Neuronal stem cell (in vitro differentiated cells): ENCODE measurements around the gene CDC42BPG.
A peak's percentile ranks its signal among the peaks of the same experiment; 100 is the strongest.

Source experiments
- DNase-seq: peaks from one replicate; pipeline ENCODE4 v3.0.0-alpha.2; 2013; ENCODE audit warnings: low spot score
- H2AFZ ChIP-seq: one replicate; pipeline ENCODE4 v1.6.1; 2013; ENCODE audit warnings: mild to moderate bottlenecking, low read length, inconsistent platforms
- H2AK5ac ChIP-seq: 2 replicates; pipeline ENCODE4 v1.6.1; 2013; ENCODE audit warnings: low read depth, mild to moderate bottlenecking, inconsistent platforms, low read length, moderate library complexity, mixed read lengths
- H2BK120ac ChIP-seq: 2 replicates; pipeline ENCODE4 v1.6.1; 2013; ENCODE audit warnings: low read depth, mild to moderate bottlenecking, inconsistent platforms, low read length, moderate library complexity, mixed read lengths
- H2BK12ac ChIP-seq: one replicate; pipeline ENCODE4 v1.6.1; 2013; ENCODE audit warnings: low read length, inconsistent platforms
- H2BK15ac ChIP-seq: 2 replicates; pipeline ENCODE4 v1.6.1; 2013; ENCODE audit warnings: mild to moderate bottlenecking, low read length, inconsistent platforms, mixed read lengths
- H2BK5ac ChIP-seq: one replicate; pipeline ENCODE4 v1.6.1; 2013; ENCODE audit warnings: inconsistent platforms, mild to moderate bottlenecking, low read length, moderate library complexity
- H3K14ac ChIP-seq: one replicate; pipeline ENCODE4 v1.6.1; 2013; ENCODE audit warnings: low read length, inconsistent platforms
- H3K18ac ChIP-seq: 2 replicates; pipeline ENCODE4 v1.6.1; 2013; ENCODE audit warnings: low read length, inconsistent platforms
- H3K23ac ChIP-seq: 2 replicates; pipeline ENCODE4 v1.6.1; 2013; ENCODE audit warnings: low read depth, mild to moderate bottlenecking, mixed read lengths, low read length, inconsistent platforms; ENCODE audit not compliant: poor library complexity
- H3K27ac ChIP-seq: replicated peaks from 3 replicates; pipeline ENCODE4 v1.5.1; 2013; ENCODE audit warnings: low read length, inconsistent platforms
- H3K27me3 ChIP-seq, 3 experiments: 2 replicates each; pipeline ENCODE4 v1.6.1; 2013; ENCODE audit warnings: low read length in 3 of 3, mild to moderate bottlenecking in 2 of 3, inconsistent platforms in 1 of 3, low read depth in 1 of 3, mixed read lengths in 1 of 3, moderate library complexity in 1 of 3; ENCODE audit not compliant: control insufficient read depth in 3 of 3, insufficient read depth in 3 of 3
- H3K36me3 ChIP-seq, 2 donors: replicated peaks in 1 of 2; 2 replicates each; pipeline ENCODE4 v1.6.1; 2013; ENCODE audit warnings: low read length in 2 of 2; ENCODE audit not compliant: control insufficient read depth in 2 of 2, insufficient read depth in 2 of 2
- H3K4ac ChIP-seq: 2 replicates; pipeline ENCODE4 v1.6.1; 2013; ENCODE audit warnings: inconsistent platforms, mild to moderate bottlenecking, low read length, moderate library complexity
- H3K4me1 ChIP-seq, 2 donors: 1 replicate in 1 of 2; 2 replicates in 1 of 2; pipeline ENCODE4 v1.6.1; 2013; ENCODE audit warnings: low read length in 2 of 2, low read depth in 1 of 2; ENCODE audit not compliant: control insufficient read depth in 2 of 2, insufficient read depth in 1 of 2
- H3K4me2 ChIP-seq: one replicate; pipeline ENCODE4 v1.6.1; 2013; ENCODE audit warnings: mild to moderate bottlenecking, low read length, inconsistent platforms; ENCODE audit not compliant: insufficient read depth, poor library complexity, severe bottlenecking
- H3K4me3 ChIP-seq, 2 donors: 2 replicates each; pipeline ENCODE4 v1.5.1; 2013; ENCODE audit warnings: low read length in 2 of 2, mild to moderate bottlenecking in 2 of 2, inconsistent platforms in 1 of 2, moderate library complexity in 1 of 2
- H3K79me1 ChIP-seq: one replicate; pipeline ENCODE4 v1.6.1; 2013; ENCODE audit warnings: low read depth, mild to moderate bottlenecking, inconsistent platforms, low read length, moderate library complexity
- H3K9ac ChIP-seq: one replicate; pipeline ENCODE4 v1.6.1; 2013; ENCODE audit warnings: mild to moderate bottlenecking, low read depth, low read length, inconsistent platforms; ENCODE audit not compliant: poor library complexity
- H3K9me3 ChIP-seq, 2 donors: replicated peaks in 1 of 2; 2 replicates each; pipeline versions ENCODE3 to v1.6.1; 2013; ENCODE audit warnings: low read length in 2 of 2, mild to moderate bottlenecking in 2 of 2, inconsistent platforms in 1 of 2, low read depth in 1 of 2, mixed read lengths in 1 of 2, moderate library complexity in 1 of 2; ENCODE audit not compliant: control insufficient read depth in 2 of 2, insufficient read depth in 1 of 2
- H4K8ac ChIP-seq: one replicate; pipeline ENCODE4 v1.6.1; 2013; ENCODE audit warnings: low read depth, mild to moderate bottlenecking, inconsistent platforms, low read length, moderate library complexity
- H4K91ac ChIP-seq: one replicate; pipeline ENCODE4 v1.6.1; 2013; ENCODE audit warnings: low read length, low read depth, mild to moderate bottlenecking, inconsistent platforms; ENCODE audit not compliant: poor library complexity
- WGBS, 2 donors: extraction: QIAGEN DNeasy Blood & Tissue Kit; methylation state at CpG; one replicate each; pipeline ENCODE4 v1.1.7; 2013; ENCODE audit warnings: missing lambda C conversion rate in 2 of 2, mixed read lengths in 1 of 2; ENCODE audit not compliant: insufficient read length in 2 of 2, insufficient replicate concordance in 1 of 2; ENCODE audit errors: extremely low coverage in 2 of 2; 5-methylcytosine and 5-hydroxymethylcytosine counted together

The CDC42BPG gene

DNA sequence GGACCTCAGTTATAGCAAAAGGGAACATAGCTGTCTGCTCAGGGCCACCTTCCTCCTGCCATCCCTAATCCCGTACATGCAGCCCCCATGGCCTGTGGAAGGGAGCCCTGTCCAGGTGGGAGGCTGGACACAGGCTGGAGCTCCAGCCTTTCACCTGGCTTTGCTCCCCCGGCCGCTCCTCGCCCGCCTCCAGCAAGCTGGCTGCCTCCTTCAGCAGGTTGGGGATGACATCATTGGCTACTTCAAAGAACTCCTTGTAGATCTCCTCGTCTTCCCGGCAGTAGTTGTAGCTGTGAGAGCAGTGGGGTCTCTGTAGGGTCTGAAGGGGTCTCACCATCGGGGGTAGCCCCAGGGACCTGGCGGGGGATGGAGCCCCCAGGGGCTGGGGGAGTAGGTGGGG, 39.0 kb downstream of the CDC42BPG start:
- no peak overlapping the region for H2BK12ac ChIP-seq

DNA sequence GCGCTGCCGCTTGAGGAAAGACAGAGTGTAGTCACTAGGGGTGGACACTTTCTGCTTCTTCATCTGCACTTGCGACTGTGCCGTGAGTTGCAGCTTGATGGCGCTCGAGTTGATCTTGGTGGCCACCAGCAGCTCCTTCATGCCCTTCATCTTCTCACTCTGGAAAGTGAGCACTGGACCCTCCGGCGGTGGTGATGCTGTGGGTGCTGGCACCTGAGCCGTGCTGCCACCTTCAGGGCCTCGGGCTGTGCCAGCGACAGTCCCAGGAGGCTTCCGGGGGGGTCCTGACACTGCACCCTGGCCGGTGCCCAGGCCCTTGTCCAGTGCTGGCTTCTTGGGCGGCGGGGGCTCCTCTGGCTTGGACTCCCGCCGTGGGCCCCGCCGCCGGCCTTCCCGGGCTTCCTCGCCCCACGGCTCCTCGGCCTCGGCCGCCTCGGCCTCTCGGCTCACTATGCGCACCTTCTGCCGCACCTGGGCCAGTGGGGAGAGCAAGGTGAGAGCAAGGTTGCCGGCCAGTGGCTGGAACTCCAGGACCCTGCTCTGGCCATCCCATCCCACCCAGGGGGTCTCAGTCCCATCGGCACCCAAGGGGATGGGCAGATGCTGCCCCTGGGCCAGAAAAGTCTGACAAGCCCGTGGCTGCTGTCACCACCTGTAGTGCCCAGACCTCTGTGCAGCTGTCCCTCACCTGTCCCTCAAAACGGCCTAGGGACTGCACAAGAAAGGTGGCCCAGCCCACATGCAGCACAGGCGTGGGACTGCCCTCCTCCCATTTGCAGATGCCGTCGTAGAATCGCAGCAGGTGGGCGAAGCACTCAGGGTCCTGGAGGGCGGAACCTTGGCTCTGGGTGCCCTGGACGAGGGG, 39.9 kb downstream of the CDC42BPG start:
- Histone ChIP-seq H3K23ac (no peak overlapping the region), H4K8ac (no peak overlapping the region), H3K27ac (no peak overlapping the region), H3K27me3 (no peaks in the 10 kb centered on the region), H3K9ac (no peak overlapping the region), H2AK5ac (peak overlapping the region; percentile 46), H3K4me1 (peaks cover 11 to 14% of the 10 kb centered on the region in 2 donors), H2AFZ (no peak overlapping the region), H2BK5ac (peak overlapping the region; percentile 53), H2BK120ac (no peak overlapping the region), H3K18ac (peak overlapping the region; percentile 6), H3K14ac (peak overlapping the region; percentile 21), H2BK12ac (peak overlapping the region; percentile 73), H2BK15ac (no peak overlapping the region), H4K91ac (no peak overlapping the region), H3K4me2 (no peak overlapping the region), H3K79me1 (peaks cover 9% of the 10 kb centered on the region), H3K36me3 (peaks cover 31 to 52% of the 10 kb centered on the region in 2 donors), H3K4me3 (peak overlapping the region in 1 of 2 donors; percentile 43), H3K9me3 (no peaks in the 10 kb centered on the region), H3K4ac (no peak overlapping the region)
- DNase-seq, result no peak
- WGBS, 2 donors, result no CpG with 5 or more reads among the region's 41 CpGs

More for the DNA sequence above, 39.0 kb downstream of the CDC42BPG start:
- H2BK15ac ChIP-seq, result no peak overlapping the region
- H2BK120ac ChIP-seq, result no peak overlapping the region
- no peak overlapping the region for H4K91ac ChIP-seq
- H3K27me3 ChIP-seq, result no peaks in the 10 kb centered on the region
- no peak overlapping the region for H3K4me2 ChIP-seq
- no peak overlapping the region for H3K14ac ChIP-seq
- H3K36me3 ChIP-seq, result peaks cover 31 to 52% of the 10 kb centered on the region in 2 donors
- no peak overlapping the region for H2BK5ac ChIP-seq
- no peak overlapping the region for H3K18ac ChIP-seq
- peaks cover 14 to 15% of the 10 kb centered on the region in 2 donors for H3K4me1 ChIP-seq
- H3K23ac ChIP-seq, result peak overlapping the region; percentile 80
- WGBS, 2 donors, result no CpG with 5 or more reads among the region's 9 CpGs
- no peak overlapping the region for H3K4me3 ChIP-seq
- no peaks in the 10 kb centered on the region for H3K9me3 ChIP-seq
- no peak overlapping the region for H3K4ac ChIP-seq
- H2AK5ac ChIP-seq, result no peak overlapping the region
- no peak overlapping the region for H3K9ac ChIP-seq
- H3K27ac ChIP-seq, result no peak overlapping the region
- no peak overlapping the region for H2AFZ ChIP-seq
- H4K8ac ChIP-seq, result no peak overlapping the region
- H3K79me1 ChIP-seq, result peaks cover 10% of the 10 kb centered on the region
- no peak for DNase-seq

DNA sequence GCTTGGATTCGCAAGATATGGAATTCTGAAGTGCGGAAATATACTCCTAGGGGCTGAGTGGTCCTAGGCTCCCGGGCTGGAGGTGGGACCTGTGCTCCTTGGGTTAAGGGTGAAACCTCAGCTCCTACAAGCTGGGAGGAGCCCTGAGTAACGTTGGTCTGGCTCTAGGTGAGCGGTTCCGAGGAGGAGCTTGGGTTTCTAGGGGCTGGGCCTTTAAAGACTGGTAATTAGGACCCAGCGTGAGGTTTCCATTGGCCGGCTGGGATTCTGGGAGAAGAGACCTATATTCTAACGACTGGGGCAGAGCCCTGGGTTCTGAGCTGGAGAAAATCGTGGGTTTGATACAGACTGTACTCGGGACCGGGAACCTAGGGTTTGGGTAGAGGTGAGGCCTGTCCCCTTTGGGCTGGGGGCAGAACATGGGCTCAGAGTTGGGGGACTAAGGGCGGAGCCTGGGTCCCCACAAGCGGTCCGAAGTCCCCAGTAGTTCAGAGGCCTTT, 40.6 kb downstream of the CDC42BPG start:
- Histone ChIP-seq H3K9ac (peak overlapping the region; percentile 30), H3K14ac (no peak overlapping the region), H2BK120ac (no peak overlapping the region), H2AK5ac (peak overlapping the region; percentile 46), H4K91ac (no peak overlapping the region), H3K4me1 (peaks cover 7 to 10% of the 10 kb centered on the region in 2 donors), H3K4me3 (peak overlapping the region; percentile 16 to 43), H3K79me1 (peaks cover 7% of the 10 kb centered on the region), H2BK5ac (peak overlapping the region; percentile 53), H3K23ac (no peak overlapping the region), H3K36me3 (peaks cover 31 to 47% of the 10 kb centered on the region in 2 donors), H3K27me3 (no peaks in the 10 kb centered on the region), H4K8ac (no peak overlapping the region), H3K18ac (peak overlapping the region; percentile 83), H3K4ac (no peak overlapping the region), H3K27ac (peak overlapping the region; percentile 69), H2BK12ac (peak overlapping the region; percentile 73), H2AFZ (peak overlapping the region; percentile 75), H2BK15ac (no peak overlapping the region), H3K9me3 (no peaks in the 10 kb centered on the region), H3K4me2 (peak overlapping the region; percentile 69)
- no CpG with 5 or more reads among the region's 15 CpGs for whole genome bisulfite sequencing, 2 donors
- DNase-seq, result no peak

DNA sequence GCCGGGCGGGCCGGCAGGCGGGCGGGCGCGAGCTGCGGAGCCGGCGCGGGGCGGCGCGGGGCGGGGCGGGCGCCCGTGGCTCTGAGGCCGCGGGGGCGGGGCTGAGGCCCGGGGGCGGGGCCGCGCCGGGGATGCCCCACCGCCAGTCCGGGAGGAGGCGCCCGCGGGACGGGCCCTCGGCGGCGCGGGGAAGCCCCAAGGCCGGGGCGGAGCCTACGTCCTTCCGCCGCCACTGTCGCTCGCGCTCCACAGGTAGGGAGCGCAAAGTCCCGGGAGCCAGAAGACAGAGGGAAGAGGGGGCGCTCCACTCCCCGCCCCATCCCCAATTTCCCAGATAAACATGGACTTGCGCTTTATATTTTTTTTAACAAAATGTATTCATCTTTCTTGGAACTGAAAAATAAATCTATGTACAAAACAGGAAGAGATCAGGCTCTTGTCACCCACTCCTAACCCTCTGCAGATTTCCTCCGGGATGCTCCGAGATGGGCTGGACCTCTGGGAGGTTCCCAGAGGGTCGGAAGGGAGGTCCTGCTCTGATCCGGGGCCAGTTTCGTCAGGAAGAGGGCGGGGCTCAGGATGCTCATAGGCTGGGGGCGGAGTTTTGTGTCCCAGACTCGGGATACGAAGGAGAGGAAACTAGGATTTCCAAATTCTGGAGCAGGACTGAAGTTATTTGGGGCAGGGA, 41.2 kb downstream of the CDC42BPG start, which contains the start of gene MAP4K2:
Gene MAP4K2 (minus strand): TSS at position 57 of the 688 bp plus-strand sequence. CDS start 65 bp downstream, outside the sequence.
- peaks cover 7% of the 10 kb centered on the region for H3K79me1 ChIP-seq
- peak within 1 kb of the TSS; percentile 69 for H3K27ac ChIP-seq
- H2BK15ac ChIP-seq, result peak within 1 kb of the TSS; percentile 67
- peak within 1 kb of the TSS; percentile 80 for H3K4me2 ChIP-seq
- DNase-seq, result peak; percentile 84
- peak within 1 kb of the TSS; percentile 98 for H2AK5ac ChIP-seq
- no peaks in the 10 kb centered on the region for H3K9me3 ChIP-seq
- peak within 1 kb of the TSS; percentile 71 for H3K14ac ChIP-seq
- peaks cover 31 to 44% of the 10 kb centered on the region in 2 donors for H3K36me3 ChIP-seq
- H2BK12ac ChIP-seq, result peak within 1 kb of the TSS; percentile 94
- H2BK120ac ChIP-seq, result no peak within 1 kb of the TSS
- no peak within 1 kb of the TSS for H4K8ac ChIP-seq
- H4K91ac ChIP-seq, result no peak within 1 kb of the TSS
- no peaks in the 10 kb centered on the region for H3K27me3 ChIP-seq
- H3K4ac ChIP-seq, result no peak within 1 kb of the TSS
- H3K4me3 ChIP-seq, result peak within 1 kb of the TSS; percentile 43 to 89
- WGBS, 2 donors, result no CpG with 5 or more reads among the region's 58 CpGs
- H3K9ac ChIP-seq, result peak within 1 kb of the TSS; percentile 84
- peak within 1 kb of the TSS; percentile 97 for H3K18ac ChIP-seq
- H2BK5ac ChIP-seq, result peak within 1 kb of the TSS; percentile 53
- H3K4me1 ChIP-seq, result peaks cover 7 to 10% of the 10 kb centered on the region in 2 donors
- H2AFZ ChIP-seq, result peak within 1 kb of the TSS; percentile 84
- peak within 1 kb of the TSS; percentile 95 for H3K23ac ChIP-seq
